HCT116 (cell line): ENCODE results near the gene DTNB. TPM values are rescaled to one million over a fixed set of nuclear protein-coding genes. Genes with fewer than 3 reads are reported as not detected.

ENCODE experiments used
- ATAC-seq: fragments of 200-7000 bp; cut with Tn5 transposase; 2 replicates; pipeline ENCODE4 v1.9.1; 2020; ENCODE audit warnings: mild to moderate bottlenecking, moderate library complexity
- BruUV-seq: library from RNA; stranded (reverse); fragments of 400-500 nt; replicated peaks from 2 replicates; lab custom pipeline; 2021; lab: Mats Ljungman, UMichigan
- CTCF ChIA-PET: fragments of 300-600 bp; sonication (Branson Sonifier 250); formaldehyde crosslinking; loops from one replicate; lab custom pipeline; 2021; ENCODE audit warnings: antibody characterized with exemption; lab: Charles Lee
- POLR2A ChIA-PET: fragments of 300-600, 350-600 bp; sonication (Branson Sonifier 250); formaldehyde crosslinking; loops from one replicate; lab custom pipeline; 2021; ENCODE audit warnings: antibody characterized with exemption; lab: Charles Lee
- RAD21 ChIA-PET, 2 experiments: fragments of 300-600 bp; sonication (Branson Sonifier 250); formaldehyde crosslinking; loops; one replicate each; lab custom pipeline; 2023; ENCODE audit warnings: low total read pairs in 2 of 2; ENCODE audit not compliant: uncharacterized antibody in 2 of 2, unreplicated experiment in 2 of 2, low non-redundant PET in 1 of 2; lab: Charles Lee
- DNase-seq: peaks from one replicate; pipeline ENCODE4 v3.0.0-alpha.2; 2010; ENCODE audit warnings: low read depth, low spot score
- H2AFZ ChIP-seq: fragments of 200-600 bp; shearing (Covaris generic), sonication (generic); 2 replicates; pipeline ENCODE4 v1.6.1; 2017; ENCODE audit warnings: low read depth, mixed run types, mixed read lengths, antibody characterized with exemption, low read length; ENCODE audit not compliant: poor library complexity, severe bottlenecking
- H3K27ac ChIP-seq: 2 replicates; pipeline ENCODE4 v1.5.1; 2012; ENCODE audit warnings: low read depth, low read length
- H3K27me3 ChIP-seq: fragments of 200-600 bp; sonication (generic); 2 replicates; pipeline ENCODE4 v1.6.1; 2016; ENCODE audit warnings: mixed run types, low read length, mixed read lengths; ENCODE audit not compliant: insufficient read depth
- H3K36me3 ChIP-seq, 2 experiments: fragments of 200-500 bp in 1 of 2; fragments of 200-600 bp in 1 of 2; sonication (Bioruptor generic) in 1 of 2; sonication (generic) in 1 of 2; 2 replicates each; pipeline versions ENCODE4 v1.5.1 to v1.6.1; 2014 to 2016; ENCODE audit warnings: low read length in 2 of 2, inconsistent platforms in 1 of 2, mixed read lengths in 1 of 2, mixed run types in 1 of 2; ENCODE audit not compliant: insufficient read depth in 2 of 2, control insufficient read depth in 1 of 2
- H3K4me1 ChIP-seq, 2 experiments: fragments of 200-600 bp in 1 of 2; sonication (generic) in 1 of 2; 2 replicates each; pipeline versions ENCODE4 v1.5.1 to v1.6.1; 2012 to 2017; ENCODE audit warnings: low read length in 2 of 2, inconsistent platforms in 1 of 2, mild to moderate bottlenecking in 1 of 2, mixed read lengths in 1 of 2, mixed run types in 1 of 2, moderate library complexity in 1 of 2; ENCODE audit not compliant: insufficient read depth in 2 of 2, control insufficient read depth in 1 of 2
- H3K4me2 ChIP-seq: fragments of 200-600 bp; sonication (generic); 2 replicates; pipeline ENCODE4 v1.6.1; 2017; ENCODE audit warnings: mixed run types, low read length, mixed read lengths
- H3K4me3 ChIP-seq, 2 experiments: fragments of 200-600 bp in 1 of 2; sonication (generic) in 1 of 2; replicated peaks in 1 of 2; 2 replicates each; pipeline ENCODE4 v1.5.1; 2011 to 2016; ENCODE audit warnings: low read length in 2 of 2, control low read depth in 1 of 2, low read depth in 1 of 2, mild to moderate bottlenecking in 1 of 2, mixed read lengths in 1 of 2, mixed run types in 1 of 2
- H3K79me2 ChIP-seq: fragments of 200-600 bp; sonication (generic); 2 replicates; pipeline ENCODE4 v1.6.1; 2017; ENCODE audit warnings: mild to moderate bottlenecking, mixed run types, low read length, moderate library complexity, mixed read lengths; ENCODE audit not compliant: insufficient read depth
- H3K9ac ChIP-seq: fragments of 200-600 bp; sonication (generic); 2 replicates; pipeline ENCODE4 v1.6.1; 2016; ENCODE audit warnings: low read length, mixed read lengths
- H3K9me2 ChIP-seq: fragments of 200-600 bp; sonication (generic), shearing (Covaris generic); 2 replicates; pipeline ENCODE4 v1.6.1; 2017; ENCODE audit warnings: mixed run types, mild to moderate bottlenecking, moderate library complexity; ENCODE audit not compliant: insufficient read depth
- H3K9me3 ChIP-seq, 2 experiments: fragments of 200-500 bp in 1 of 2; fragments of 200-600 bp in 1 of 2; sonication (Bioruptor generic) in 1 of 2; sonication (generic) in 1 of 2; 2 replicates each; pipeline ENCODE4 v1.6.1; 2014 to 2017; ENCODE audit warnings: low read length in 2 of 2, mixed read lengths in 2 of 2, inconsistent platforms in 1 of 2, low read depth in 1 of 2, mild to moderate bottlenecking in 1 of 2, mixed run types in 1 of 2, moderate library complexity in 1 of 2; ENCODE audit not compliant: control insufficient read depth in 1 of 2, insufficient read depth in 1 of 2
- H4K20me1 ChIP-seq: fragments of 200-600 bp; sonication (generic), shearing (Covaris generic); 2 replicates; pipeline ENCODE4 v1.6.1; 2017; ENCODE audit warnings: mixed run types, mild to moderate bottlenecking, moderate library complexity; ENCODE audit not compliant: insufficient read depth
- CEBPB ChIP-seq: IDR thresholded peaks from 2 replicates; pipeline ENCODE4 v1.6.1; 2012; ENCODE audit warnings: low read depth
- EGR1 ChIP-seq: IDR thresholded peaks from 2 replicates; pipeline ENCODE4 v1.6.1; 2012; ENCODE audit warnings: low read depth
- ELF1 ChIP-seq: IDR thresholded peaks from 2 replicates; pipeline ENCODE4 v1.6.1; 2012; ENCODE audit warnings: low read depth, borderline replicate concordance
- EZH2 ChIP-seq: fragments of 200-600 bp; sonication (generic); IDR thresholded peaks from 2 replicates; pipeline ENCODE4 v1.6.1; 2017; ENCODE audit warnings: antibody characterized with exemption, mixed run types
- EZH2phosphoT487 ChIP-seq: fragments of 200-600 bp; IDR thresholded peaks from 2 replicates; pipeline ENCODE4 v1.6.1; 2018; ENCODE audit warnings: antibody characterized with exemption, borderline replicate concordance
- FOSL1 ChIP-seq: IDR thresholded peaks from 2 replicates; pipeline ENCODE4 v1.6.1; 2012; ENCODE audit warnings: low read depth
- POLR2AphosphoS5 ChIP-seq: IDR thresholded peaks from 2 replicates; pipeline ENCODE4 v1.6.1; 2011; ENCODE audit warnings: mild to moderate bottlenecking, low read depth, low read length, moderate library complexity
- RAD21 ChIP-seq: IDR thresholded peaks from 2 replicates; pipeline ENCODE4 v1.6.1; 2012; ENCODE audit warnings: low read depth, mild to moderate bottlenecking
- SP1 ChIP-seq: IDR thresholded peaks from 2 replicates; pipeline ENCODE4 v1.6.1; 2012; ENCODE audit warnings: low read depth
- ZBTB33 ChIP-seq: IDR thresholded peaks from 2 replicates; pipeline ENCODE4 v1.6.1; 2011; ENCODE audit warnings: mild to moderate bottlenecking, low read length, moderate library complexity; ENCODE audit not compliant: insufficient replicate concordance; ENCODE audit errors: extremely low read depth
- ZNF274 ChIP-seq: fragments of 200-500 bp; sonication (Bioruptor generic); IDR thresholded peaks from 2 replicates; pipeline ENCODE4 v1.6.1; 2014; ENCODE audit warnings: mild to moderate bottlenecking, low read depth, low read length, inconsistent platforms
- intact Hi-C: fragments of 100-400 bp; cut with micrococcal nuclease; formaldehyde crosslinking; loops from 2 replicates; pipeline ENCODE4 v1.10.0; 2022
- total RNA-seq: library from RNA; stranded (reverse); gene quantifications from one replicate; pipeline ENCODE4 v1.2.1, GENCODE V29; 2021; ENCODE audit not compliant: unreplicated experiment

DTNB gene
- total RNA-seq, 1 experiment from 2014 or later: 30.2 TPM

- peaks cover 4 to 12% of the 10 kb centered on the region in 2 experiments for H3K4me1 ChIP-seq
- DNase-seq: no peak
- H3K79me2 ChIP-seq: no peaks in the 10 kb centered on the region
- H3K4me3 ChIP-seq: no peak overlapping the region
- intact Hi-C loops: no loop called here
- ChIA-PET POLR2A (no interaction called here), RAD21 (no interaction called here), CTCF (no interaction called here)
- no peaks in the 10 kb centered on the region for H4K20me1 ChIP-seq
- no peaks in the 10 kb centered on the region for H3K9me3 ChIP-seq
- H3K9ac ChIP-seq: no peak overlapping the region
- H3K36me3 ChIP-seq: no peaks in the 10 kb centered on the region
- H3K9me2 ChIP-seq: no peaks in the 10 kb centered on the region
- no peak overlapping the region for H3K4me2 ChIP-seq
- H3K27me3 ChIP-seq: no peaks in the 10 kb centered on the region
- H2AFZ ChIP-seq: no peak overlapping the region
- no TSS peak for BruUV-seq
- H3K27ac ChIP-seq: no peak overlapping the region
- no peak for TF ChIP-seq RAD21
- no peak for TF ChIP-seq ZNF274
- TF ChIP-seq POLR2AphosphoS5: no peak
- TF ChIP-seq ZBTB33: no peak
- ATAC-seq: no peak
Measured at GRCh38 chr2:25546852-25547251, 126.5 kb downstream of the DTNB start.

GRCh38 chr2:25545899-25546298 is 127.5 kb downstream of the DTNB start:
- Histone ChIP-seq H3K4me3 (no peak overlapping the region), H3K36me3 (no peaks in the 10 kb centered on the region), H3K9me2 (no peaks in the 10 kb centered on the region), H3K79me2 (no peaks in the 10 kb centered on the region), H3K9ac (no peak overlapping the region)
- ChIA-PET RAD21 (no interaction called here), POLR2A (no interaction called here)
- intact Hi-C loops: no loop called here
- DNase-seq: no peak
- TF ChIP-seq SP1 (no peak), POLR2AphosphoS5 (no peak), CEBPB (no peak), EZH2 (no peak), ELF1 (no peak), RAD21 (no peak), EZH2phosphoT487 (no peak), FOSL1 (no peak), EGR1 (no peak)
- TF ChIP-seq, all 23 proteins: peak for 0
- Histone ChIP-seq H2AFZ (no peak overlapping the region), H3K4me2 (no peak overlapping the region), H3K9me3 (no peaks in the 10 kb centered on the region), H3K4me1 (peaks cover 4 to 12% of the 10 kb centered on the region in 2 experiments), H3K27ac (no peak overlapping the region), H3K27me3 (no peaks in the 10 kb centered on the region), H4K20me1 (no peaks in the 10 kb centered on the region)
- CTCF ChIA-PET: no interaction called here
- BruUV-seq: no TSS peak
- no peak for ATAC-seq
